Endothelial cell (in vitro differentiated cells): ENCODE results near the gene SUSD6. TPM values are rescaled to one million over a fixed set of nuclear protein-coding genes. Genes with fewer than 3 reads are reported as not detected.

Experiments
- DNase-seq: peaks from one replicate; pipeline ENCODE4 v3.0.0; 2021; ENCODE audit warnings: low spot score
- H3K27ac Mint-ChIP-seq: one replicate; pipeline ENCODE4 v1.8.0; 2021; ENCODE audit warnings: mixed read lengths, inconsistent platforms; ENCODE audit not compliant: unreplicated experiment
- H3K27me3 Mint-ChIP-seq: one replicate; pipeline ENCODE4 v1.8.0; 2021; ENCODE audit warnings: mild to moderate bottlenecking, moderate library complexity, mixed read lengths, inconsistent platforms; ENCODE audit not compliant: unreplicated experiment
- H3K36me3 Mint-ChIP-seq: one replicate; pipeline ENCODE4 v1.8.0; 2021; ENCODE audit warnings: mild to moderate bottlenecking, low read depth, mixed read lengths, inconsistent platforms; ENCODE audit not compliant: unreplicated experiment
- H3K4me1 Mint-ChIP-seq: one replicate; pipeline ENCODE4 v1.8.0; 2021; ENCODE audit warnings: mild to moderate bottlenecking, mixed read lengths, inconsistent platforms; ENCODE audit not compliant: unreplicated experiment
- H3K4me3 Mint-ChIP-seq: one replicate; pipeline ENCODE4 v1.8.0; 2021; ENCODE audit warnings: mild to moderate bottlenecking, mixed read lengths, inconsistent platforms; ENCODE audit not compliant: unreplicated experiment
- H3K9me3 Mint-ChIP-seq: one replicate; pipeline ENCODE4 v1.8.0; 2021; ENCODE audit warnings: mixed read lengths, inconsistent platforms; ENCODE audit not compliant: unreplicated experiment
- total RNA-seq: library from RNA; stranded (reverse); fragmentation: NEBNext Ultra II Directional; extraction: Animal tissue kit (Norgen Biotek cat#: 25700); gene quantifications from one replicate; pipeline ENCODE4 v1.2.1, GENCODE V29; 2021; ENCODE audit not compliant: unreplicated experiment
- TF ChIP-seq, protein P1 (sequence below): fragments of 200-600 bp; sonication (generic); IDR thresholded peaks from one replicate; pipeline ENCODE4 v1.5.0; 2021; ENCODE audit warnings: antibody characterized with exemption; ENCODE audit not compliant: unreplicated experiment

Gene SUSD6
- total RNA-seq, 1 donor from 2014 or later, result 71.5 TPM

DNA sequence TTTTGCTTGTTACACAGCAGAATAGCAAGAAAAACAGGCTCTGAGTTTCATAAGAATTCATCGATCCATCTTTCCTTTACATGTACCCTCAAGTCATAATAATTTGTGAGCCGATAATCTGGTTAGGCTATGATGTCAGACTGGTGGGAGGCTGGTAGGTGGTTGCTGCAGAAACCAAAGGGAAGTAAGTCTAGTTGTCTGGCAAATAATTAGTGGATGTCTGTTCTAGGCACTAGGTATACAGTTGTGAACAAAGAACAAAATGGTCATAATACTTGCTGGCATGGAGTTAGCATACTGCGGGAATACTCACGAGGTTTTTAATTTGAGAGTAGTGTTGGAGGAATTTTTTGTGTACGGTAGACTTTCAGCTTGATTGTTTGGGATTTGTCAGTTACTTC is 8.8 kb downstream of the SUSD6 start:
- peaks cover 72% of the 10 kb centered on the region for H3K4me1 Mint-ChIP-seq
- H3K27ac Mint-ChIP-seq, result peak overlapping the region; percentile 22
- peaks cover 14% of the 10 kb centered on the region for H3K36me3 Mint-ChIP-seq
- no peak overlapping the region for H3K4me3 Mint-ChIP-seq
- DNase-seq, result no peak
- TF ChIP-seq, protein P1, sequence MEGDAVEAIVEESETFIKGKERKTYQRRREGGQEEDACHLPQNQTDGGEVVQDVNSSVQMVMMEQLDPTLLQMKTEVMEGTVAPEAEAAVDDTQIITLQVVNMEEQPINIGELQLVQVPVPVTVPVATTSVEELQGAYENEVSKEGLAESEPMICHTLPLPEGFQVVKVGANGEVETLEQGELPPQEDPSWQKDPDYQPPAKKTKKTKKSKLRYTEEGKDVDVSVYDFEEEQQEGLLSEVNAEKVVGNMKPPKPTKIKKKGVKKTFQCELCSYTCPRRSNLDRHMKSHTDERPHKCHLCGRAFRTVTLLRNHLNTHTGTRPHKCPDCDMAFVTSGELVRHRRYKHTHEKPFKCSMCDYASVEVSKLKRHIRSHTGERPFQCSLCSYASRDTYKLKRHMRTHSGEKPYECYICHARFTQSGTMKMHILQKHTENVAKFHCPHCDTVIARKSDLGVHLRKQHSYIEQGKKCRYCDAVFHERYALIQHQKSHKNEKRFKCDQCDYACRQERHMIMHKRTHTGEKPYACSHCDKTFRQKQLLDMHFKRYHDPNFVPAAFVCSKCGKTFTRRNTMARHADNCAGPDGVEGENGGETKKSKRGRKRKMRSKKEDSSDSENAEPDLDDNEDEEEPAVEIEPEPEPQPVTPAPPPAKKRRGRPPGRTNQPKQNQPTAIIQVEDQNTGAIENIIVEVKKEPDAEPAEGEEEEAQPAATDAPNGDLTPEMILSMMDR, result no peak
- H3K27me3 Mint-ChIP-seq, result no peaks in the 10 kb centered on the region
- no peaks in the 10 kb centered on the region for H3K9me3 Mint-ChIP-seq

DNA sequence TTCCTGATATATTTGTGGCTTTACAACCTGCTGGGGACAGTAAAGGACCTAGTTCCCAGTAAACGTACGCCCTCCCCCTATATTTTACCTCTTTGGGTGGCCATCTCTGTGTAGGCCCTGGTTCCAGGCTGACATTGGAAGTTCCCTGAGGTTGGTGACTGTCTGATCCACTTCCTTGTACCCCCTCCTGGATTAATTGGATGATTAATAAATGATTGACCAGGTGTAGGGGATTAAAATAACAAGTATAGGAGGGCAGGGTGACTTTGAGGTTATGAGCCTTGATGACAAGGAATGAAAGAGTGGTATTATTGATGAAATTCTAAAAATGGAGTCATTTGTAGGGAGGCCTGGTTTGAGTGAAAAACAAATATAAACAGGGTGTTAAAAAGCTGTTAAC is 9.6 kb downstream of the SUSD6 start:
- Mint-ChIP-seq H3K4me1 (peaks cover 72% of the 10 kb centered on the region), H3K9me3 (no peaks in the 10 kb centered on the region), H3K27ac (no peak overlapping the region), H3K27me3 (peaks cover 2% of the 10 kb centered on the region), H3K4me3 (no peak overlapping the region), H3K36me3 (peaks cover 7% of the 10 kb centered on the region)
- TF ChIP-seq, protein P1, result no peak
- DNase-seq, result no peak

DNA sequence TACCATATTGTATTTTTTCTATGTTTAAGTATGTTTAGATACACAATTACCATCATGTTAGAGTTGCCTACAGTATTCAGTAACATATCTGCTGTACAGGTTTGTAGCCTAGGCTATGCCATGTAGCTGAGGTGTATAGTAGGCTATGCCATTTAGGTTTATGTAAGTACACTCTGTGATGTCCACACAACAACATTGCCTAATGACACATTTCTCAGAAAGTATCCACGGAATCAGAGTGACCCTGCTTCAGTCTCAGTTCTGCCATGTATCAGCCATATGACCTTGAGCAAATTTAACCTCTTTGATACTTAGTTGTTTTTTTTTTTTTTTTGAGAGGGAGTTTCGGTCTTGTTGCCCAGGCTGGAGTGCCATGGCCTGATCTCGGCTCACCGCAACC is 12.7 kb downstream of the SUSD6 start:
- H3K36me3 Mint-ChIP-seq, result peaks cover 3% of the 10 kb centered on the region
- no peak overlapping the region for H3K27ac Mint-ChIP-seq
- DNase-seq, result no peak
- no peak overlapping the region for H3K4me3 Mint-ChIP-seq
- no peaks in the 10 kb centered on the region for H3K9me3 Mint-ChIP-seq
- peaks cover 67% of the 10 kb centered on the region for H3K4me1 Mint-ChIP-seq
- peaks cover 6% of the 10 kb centered on the region for H3K27me3 Mint-ChIP-seq
- TF ChIP-seq, protein P1, result no peak

DNA sequence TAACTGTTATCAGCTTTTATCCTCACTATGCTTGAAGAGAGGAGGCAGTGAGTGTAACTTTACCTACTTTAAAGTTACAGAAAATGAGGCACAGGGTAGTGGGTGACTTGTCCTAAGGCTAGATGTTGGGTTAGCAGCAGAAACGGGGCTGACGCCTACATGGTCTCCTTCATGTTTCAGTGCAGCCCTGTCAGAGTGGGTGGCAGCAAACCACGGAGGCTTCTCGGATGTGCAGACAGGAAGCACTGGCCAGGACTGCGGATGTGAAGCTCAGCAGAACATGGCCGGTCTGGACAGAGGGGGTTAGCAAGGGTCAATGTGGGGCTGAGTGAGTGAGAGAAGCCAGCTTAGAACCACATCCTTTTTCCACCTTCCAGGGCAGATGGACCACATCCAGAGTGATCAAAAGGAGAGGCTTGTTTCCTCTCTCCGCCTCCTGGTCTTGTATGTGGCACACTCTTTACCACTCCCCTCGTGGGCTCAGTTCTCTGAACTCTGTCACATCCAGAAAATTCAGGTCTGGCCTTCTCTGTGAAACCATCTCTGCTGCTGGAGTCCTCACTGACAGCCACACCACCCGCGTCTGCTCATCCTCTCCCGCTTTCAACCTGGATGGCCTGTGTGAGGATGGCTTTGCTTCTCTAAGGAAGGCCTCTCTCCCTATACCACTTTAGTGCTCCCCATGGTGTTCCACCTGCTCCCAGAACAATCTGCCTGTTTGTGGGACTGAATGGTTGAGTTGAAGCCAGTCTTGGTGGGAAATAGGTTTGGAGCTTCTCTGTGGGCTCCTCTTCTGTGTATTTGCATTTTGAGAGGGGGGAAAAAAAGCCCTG is 14.1 kb downstream of the SUSD6 start:
- H3K4me1 Mint-ChIP-seq, result peaks cover 73% of the 10 kb centered on the region
- DNase-seq, result peak; percentile 55
- TF ChIP-seq, protein P1, result no peak
- H3K36me3 Mint-ChIP-seq, result peaks cover 3% of the 10 kb centered on the region
- H3K27ac Mint-ChIP-seq, result peak overlapping the region; percentile 90
- peaks cover 8% of the 10 kb centered on the region for H3K27me3 Mint-ChIP-seq
- no peaks in the 10 kb centered on the region for H3K9me3 Mint-ChIP-seq
- no peak overlapping the region for H3K4me3 Mint-ChIP-seq

DNA sequence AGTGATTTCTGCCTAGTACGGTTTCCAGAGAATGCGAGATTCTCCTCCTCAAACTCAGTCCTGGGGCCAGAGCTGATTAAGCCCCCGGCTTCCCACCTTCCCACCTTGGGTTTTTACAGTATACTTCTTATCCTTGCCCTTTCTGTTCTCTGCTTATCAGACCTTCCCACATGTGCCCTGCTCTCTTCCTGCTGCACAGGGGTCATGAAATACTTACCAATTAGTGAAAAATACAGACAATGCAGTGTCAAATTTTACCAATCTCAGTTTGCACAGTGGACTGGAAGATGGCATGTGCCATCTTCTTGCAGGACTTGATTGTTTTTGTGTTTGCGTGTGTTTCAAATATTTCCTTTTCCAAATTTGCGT is 14.7 kb downstream of the SUSD6 start:
- Mint-ChIP-seq H3K4me3 (peak overlapping the region; percentile 65), H3K27me3 (peaks cover 8% of the 10 kb centered on the region), H3K9me3 (no peaks in the 10 kb centered on the region), H3K27ac (peak overlapping the region; percentile 90), H3K36me3 (peaks cover 3% of the 10 kb centered on the region), H3K4me1 (peaks cover 67% of the 10 kb centered on the region)
- TF ChIP-seq, protein P1, result no peak
- no peak for DNase-seq
